Endothelial cell of umbilical vein (primary cell): ENCODE measurements around the gene MACROH2A1.

Experiments used
- CTCF ChIP-seq, 2 donors: IDR thresholded peaks; 1 replicate in 1 of 2; 2 replicates in 1 of 2; pipeline ENCODE4 v1.5.1; 2011; ENCODE audit warnings: low read length in 2 of 2, mild to moderate bottlenecking in 2 of 2, moderate library complexity in 2 of 2, control low read depth in 1 of 2, inconsistent platforms in 1 of 2, low read depth in 1 of 2; ENCODE audit not compliant: insufficient read depth in 1 of 2; ENCODE audit errors: extremely low read depth in 1 of 2
- EZH2 ChIP-seq: IDR thresholded peaks from 2 replicates; pipeline ENCODE4 v1.6.1; 2012; ENCODE audit warnings: borderline replicate concordance, low read depth, mild to moderate bottlenecking, moderate library complexity, low read length, inconsistent platforms; ENCODE audit not compliant: severe bottlenecking
- FOS ChIP-seq: IDR thresholded peaks from 2 replicates; pipeline ENCODE4 v1.6.1; 2011; ENCODE audit warnings: mild to moderate bottlenecking, low read length, moderate library complexity, borderline replicate concordance; ENCODE audit not compliant: insufficient read depth
- MAX ChIP-seq: IDR thresholded peaks from 2 replicates; pipeline ENCODE4 v1.6.1; 2011; ENCODE audit not compliant: insufficient read depth, insufficient read length
- POLR2A ChIP-seq: IDR thresholded peaks from 2 replicates; pipeline ENCODE4 v1.6.1; 2012; ENCODE audit warnings: low read depth, mild to moderate bottlenecking, control low read depth, low read length
- POLR2AphosphoS5 ChIP-seq: IDR thresholded peaks from 2 replicates; pipeline ENCODE4 v1.6.1; 2012; ENCODE audit warnings: low read depth, mild to moderate bottlenecking, control low read depth, low read length, moderate library complexity; ENCODE audit not compliant: insufficient read depth

- no peak for TF ChIP-seq POLR2A
- no peak for TF ChIP-seq CTCF (IDR thresholded peaks at IDR 0.05; ENCODE audit: extremely low read depth in 1 of 2, insufficient read depth in 1 of 2, low read depth in 1 of 2, low read length in 2 of 2)
- no peak for TF ChIP-seq EZH2
- TF ChIP-seq FOS = no peak
- no peak for TF ChIP-seq POLR2AphosphoS5
- no peak for TF ChIP-seq MAX
Measured at GRCh38 chr5:135441350-135441831, 42.4 kb upstream of the MACROH2A1 start.
